ACC112 (cell line): ENCODE measurements around the gene UBE2Q2.
"Not testable (repeated sequence)": the region's sequence is repeated elsewhere in the genome, so short reads cannot be mapped to it uniquely, and the experiment has no call there.

ENCODE experiments used
- H2AFZ ChIP-seq: fragments of 200-600 bp; sonication (generic); one replicate; pipeline ENCODE4 v1.6.0; 2017; ENCODE audit warnings: antibody characterized with exemption, low read length; ENCODE audit not compliant: unreplicated experiment
- H3K27ac ChIP-seq: fragments of 200-600 bp; sonication (generic); 2 replicates; pipeline ENCODE4 v1.5.1; 2014; ENCODE audit warnings: low read depth, mild to moderate bottlenecking, antibody characterized with exemption, low read length, moderate library complexity
- H3K27me3 ChIP-seq: fragments of 200-600 bp; sonication (generic); 2 replicates; pipeline ENCODE4 v1.6.1; 2014; ENCODE audit warnings: mild to moderate bottlenecking, antibody characterized with exemption, low read length, moderate library complexity, mixed read lengths; ENCODE audit not compliant: insufficient read depth
- H3K36me3 ChIP-seq: fragments of 200-600 bp; sonication (generic); 2 replicates; pipeline ENCODE4 v1.6.1; 2016; ENCODE audit warnings: mild to moderate bottlenecking, antibody characterized with exemption, low read length, moderate library complexity, mixed read lengths; ENCODE audit not compliant: insufficient read depth
- H3K4me1 ChIP-seq: fragments of 200-600 bp; sonication (generic); one replicate; pipeline ENCODE4 v1.6.1; 2016; ENCODE audit warnings: low read length, mixed read lengths; ENCODE audit not compliant: insufficient read depth, unreplicated experiment, control insufficient read depth
- H3K4me3 ChIP-seq: fragments of 200-600 bp; sonication (generic); 2 replicates; pipeline ENCODE4 v1.5.1; 2014; ENCODE audit warnings: mild to moderate bottlenecking, low read depth, low read length
- H3K79me2 ChIP-seq: fragments of 200-600 bp; sonication (generic); one replicate; pipeline ENCODE4 v1.6.0; 2016; ENCODE audit warnings: low read length; ENCODE audit not compliant: control insufficient read depth, unreplicated experiment, insufficient read depth

UBE2Q2 gene

GRCh38 chr15:75842722-75843677, at the start of gene UBE2Q2:
Gene UBE2Q2, plus strand, starts transcription at chr15:75843447. Its CDS starts 220 bp downstream, at chr15:75843667.
- no peaks in the 10 kb centered on the region for H3K27me3 ChIP-seq

DNA sequence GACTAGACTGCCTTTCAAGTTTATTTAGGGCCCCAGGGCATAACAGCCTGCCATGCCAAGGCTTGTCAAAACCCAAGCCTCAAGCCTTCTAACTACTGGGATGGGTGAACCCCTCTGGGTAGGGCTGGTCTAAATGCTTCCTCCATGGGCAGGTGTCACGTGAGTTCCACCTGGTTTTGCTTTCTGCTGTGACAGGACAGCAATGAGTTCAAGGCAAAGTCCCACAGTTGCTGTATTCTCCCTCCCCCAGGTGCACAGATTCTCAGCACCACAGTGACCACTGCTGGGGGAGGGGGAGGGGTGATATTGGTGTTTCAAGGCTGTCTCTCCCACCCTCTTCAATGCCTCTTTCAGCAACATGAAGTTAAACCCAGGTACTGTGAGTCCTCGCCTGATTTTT, 46.9 kb upstream of the UBE2Q2 start:
- Histone ChIP-seq H3K4me3 (no peak overlapping the region), H3K27ac (no peak overlapping the region), H3K4me1 (no peaks in the 10 kb centered on the region), H2AFZ (no peak overlapping the region), H3K27me3 (peaks cover 17% of the 10 kb centered on the region), H3K79me2 (no peaks in the 10 kb centered on the region), H3K36me3 (no peaks in the 10 kb centered on the region)

More at GRCh38 chr15:75842722-75843677, at the start of gene UBE2Q2:
- Histone ChIP-seq H3K27ac (peak within 1 kb of the TSS; percentile 22; the same call in 1 of the 2 replicates), H3K36me3 (no peaks in the 10 kb centered on the region), H2AFZ (peak within 1 kb of the TSS; percentile 74), H3K4me3 (peak within 1 kb of the TSS; percentile 94), H3K79me2 (peaks cover 38% of the 10 kb centered on the region), H3K4me1 (peaks cover 21% of the 10 kb centered on the region)

DNA sequence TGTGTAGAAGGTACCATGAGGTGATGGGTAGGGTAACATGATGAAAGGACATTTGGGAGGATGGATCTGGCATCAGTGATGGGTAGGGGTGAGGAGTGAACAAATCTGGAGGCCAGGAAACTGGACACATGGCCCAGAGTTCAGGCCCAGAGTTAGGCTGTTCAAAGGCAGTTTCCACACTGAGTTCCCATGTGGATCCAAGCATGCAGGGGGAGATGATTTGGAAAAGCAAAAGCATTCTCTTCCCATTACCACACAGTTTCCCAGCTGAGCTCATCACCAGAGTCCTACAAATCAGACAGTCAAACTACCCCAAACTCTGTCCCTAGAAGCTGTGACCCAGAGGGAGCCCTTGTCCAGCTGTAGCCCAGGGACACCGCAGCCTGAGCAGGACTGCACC, 46.1 kb upstream of the UBE2Q2 start:
- not testable (repeated sequence) for H3K36me3 ChIP-seq, H3K27ac ChIP-seq, H3K79me2 ChIP-seq, H3K4me1 ChIP-seq, H3K4me3 ChIP-seq, H2AFZ ChIP-seq
- H3K27me3 ChIP-seq, result peaks cover 17% of the 10 kb centered on the region

- Histone ChIP-seq H3K27ac (no peak overlapping the region), H3K4me1 (no peaks in the 10 kb centered on the region), H3K27me3 (peaks cover 17% of the 10 kb centered on the region), H3K36me3 (no peaks in the 10 kb centered on the region), H3K79me2 (no peaks in the 10 kb centered on the region), H3K4me3 (no peak overlapping the region), H2AFZ (no peak overlapping the region)
Observed at GRCh38 chr15:75799190-75799589, 44.1 kb upstream of the UBE2Q2 start.

DNA sequence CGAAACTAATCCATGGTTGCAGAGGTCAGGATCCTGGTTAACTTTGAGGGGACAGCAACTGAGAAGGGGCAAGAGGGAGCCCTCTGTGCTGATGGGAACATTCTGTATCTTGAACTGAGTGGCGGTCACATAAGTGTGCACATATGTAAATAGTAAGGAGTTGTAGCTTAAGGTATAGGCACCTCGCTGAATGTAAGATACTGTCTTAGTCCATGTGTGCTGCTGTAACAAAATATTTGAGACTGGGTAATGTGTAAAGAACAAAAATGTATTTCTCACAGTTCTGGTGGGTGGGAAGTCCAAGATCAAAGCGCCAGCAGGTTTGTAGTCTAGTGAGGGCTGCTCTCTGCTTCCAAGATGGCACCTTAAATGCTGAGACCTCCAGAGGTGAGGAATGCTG, 42.8 kb upstream of the UBE2Q2 start:
- not testable (repeated sequence) for H2AFZ ChIP-seq, H3K4me1 ChIP-seq, H3K27ac ChIP-seq, H3K79me2 ChIP-seq, H3K4me3 ChIP-seq, H3K36me3 ChIP-seq
- peaks cover 17% of the 10 kb centered on the region for H3K27me3 ChIP-seq

- Histone ChIP-seq H3K27ac (no peak overlapping the region), H3K27me3 (peaks cover 17% of the 10 kb centered on the region), H3K36me3 (no peaks in the 10 kb centered on the region), H2AFZ (peak overlapping the region; percentile 90), H3K4me3 (peak overlapping the region; percentile 64), H3K4me1 (no peaks in the 10 kb centered on the region), H3K79me2 (no peaks in the 10 kb centered on the region)
Observed at GRCh38 chr15:75801859-75802593, 41.2 kb upstream of the UBE2Q2 start.

GRCh38 chr15:75807486-75807885, 35.8 kb upstream of the UBE2Q2 start:
- not testable (repeated sequence) for H3K36me3 ChIP-seq, H3K27ac ChIP-seq, H2AFZ ChIP-seq, H3K4me3 ChIP-seq, H3K4me1 ChIP-seq, H3K79me2 ChIP-seq, H3K27me3 ChIP-seq

DNA sequence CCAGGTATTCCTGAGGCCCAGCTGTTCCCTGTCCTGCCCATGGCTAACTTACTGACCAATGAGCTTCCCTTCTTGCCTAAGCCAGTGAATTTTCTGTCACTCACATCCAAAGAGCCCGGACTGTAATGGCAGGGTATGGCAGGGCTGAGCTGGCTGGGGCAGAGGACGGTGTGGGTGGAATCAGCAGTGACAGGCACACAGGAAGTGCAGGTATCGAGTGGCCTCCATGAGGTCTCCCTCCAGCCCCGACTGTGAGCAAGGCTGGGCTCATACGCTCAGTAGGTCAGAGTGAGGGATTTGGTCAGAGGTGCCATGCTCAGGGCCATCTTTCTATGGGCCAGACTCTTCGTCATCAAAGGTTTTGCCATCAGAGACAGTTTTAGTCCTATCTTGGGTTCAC, 35.2 kb upstream of the UBE2Q2 start:
- not testable (repeated sequence) for H3K4me3 ChIP-seq, H3K27ac ChIP-seq, H3K4me1 ChIP-seq, H3K27me3 ChIP-seq, H3K79me2 ChIP-seq, H2AFZ ChIP-seq, H3K36me3 ChIP-seq

DNA sequence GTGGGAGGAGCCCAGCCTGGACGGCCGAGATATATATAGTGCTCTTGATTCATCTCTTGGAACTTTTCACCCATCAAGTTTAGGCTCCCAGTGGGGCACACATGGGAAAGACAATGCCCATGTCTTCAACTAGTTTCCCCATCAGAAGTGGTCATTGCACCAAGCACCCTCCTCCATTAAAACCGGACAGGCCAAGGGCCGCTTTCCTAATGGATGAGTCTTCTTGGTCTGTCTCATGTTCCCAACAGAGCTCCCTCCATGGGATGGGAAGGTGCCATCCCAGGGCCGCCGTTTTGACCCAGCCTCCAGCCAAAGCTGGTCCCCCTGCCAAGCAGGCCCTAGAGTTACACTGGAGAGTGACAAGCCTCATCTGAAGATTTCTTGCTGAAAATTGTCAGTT, 34.7 kb upstream of the UBE2Q2 start:
- Histone ChIP-seq H3K36me3 (no peaks in the 10 kb centered on the region), H3K4me3 (no peak overlapping the region), H3K27ac (no peak overlapping the region), H3K4me1 (no peaks in the 10 kb centered on the region), H2AFZ (no peak overlapping the region), H3K27me3 (no peaks in the 10 kb centered on the region), H3K79me2 (no peaks in the 10 kb centered on the region)

- Histone ChIP-seq H3K36me3 (no peaks in the 10 kb centered on the region), H3K79me2 (no peaks in the 10 kb centered on the region), H3K4me1 (no peaks in the 10 kb centered on the region), H2AFZ (no peak overlapping the region), H3K27ac (no peak overlapping the region), H3K4me3 (no peak overlapping the region), H3K27me3 (no peaks in the 10 kb centered on the region)
Observed at GRCh38 chr15:75809986-75810750, 33.1 kb upstream of the UBE2Q2 start.
